A549 (cell line): ENCODE results near the gene ZNF469. TPM values are rescaled to one million over a fixed set of nuclear protein-coding genes. Genes with fewer than 3 reads are reported as not detected.

ENCODE experiments used
- ATAC-seq, 2 experiments: fragments of 200-7000 bp in 1 of 2; fragments of >200 bp in 1 of 2; cut with Nextera tagmentation in 1 of 2; cut with Tn5 transposase in 1 of 2; 3 replicates each; pipeline versions ENCODE4 v1.8.0 to v1.9.1; 2018 to 2020; ENCODE audit warnings: mild to moderate bottlenecking in 1 of 2, moderate library complexity in 1 of 2
- CTCF ChIA-PET: fragments of 300-600 bp; sonication (Branson Sonifier 250); formaldehyde crosslinking; extraction: SDS; loops from one replicate; lab custom pipeline; 2021; ENCODE audit warnings: antibody characterized with exemption, inconsistent platforms; lab: Yijun Ruan, JAX
- POLR2A ChIA-PET: fragments of 350-600 bp; formaldehyde crosslinking; extraction: SDS; loops from one replicate; lab custom pipeline; 2021; ENCODE audit warnings: antibody characterized with exemption, inconsistent platforms; lab: Yijun Ruan, JAX
- DNase-seq, 2 experiments: peaks; one replicate each; pipeline versions ENCODE4 v3.0.0 to v3.0.0-alpha.2; 2011 to 2016; ENCODE audit warnings: low read depth in 1 of 2, low spot score in 1 of 2
- FAIRE-seq: peaks from 2 replicates; lab custom pipeline; 2011; peaks lifted over from hg19 to GRCh38; lab: Jason Lieb, UNC
- H3K27ac ChIP-seq, 2 experiments: fragments of >200 bp; sonication (Bioruptor Twin); formaldehyde crosslinking; 3 replicates each; pipeline ENCODE4 v1.5.1; 2016 to 2017
- H3K4me1 ChIP-seq: fragments of >200 bp; sonication (Bioruptor Twin); formaldehyde crosslinking; 3 replicates; pipeline ENCODE4 v1.6.1; 2016
- H3K4me2 ChIP-seq: fragments of >200 bp; sonication (Bioruptor Twin); formaldehyde crosslinking; 3 replicates; pipeline ENCODE4 v1.6.1; 2016
- H3K4me3 ChIP-seq: fragments of >200 bp; sonication (Bioruptor Twin); formaldehyde crosslinking; 3 replicates; pipeline ENCODE4 v1.5.1; 2016
- H3K9me3 ChIP-seq: fragments of >200 bp; sonication (Bioruptor Twin); formaldehyde crosslinking; 3 replicates; pipeline ENCODE4 v1.6.1; 2016
- BHLHE40 ChIP-seq: IDR thresholded peaks from 2 replicates; pipeline ENCODE4 v1.6.1; 2012; ENCODE audit warnings: low read depth, low read length, inconsistent platforms
- CBX2 ChIP-seq: fragments of 200-600 bp; sonication (generic); IDR thresholded peaks from 2 replicates; pipeline ENCODE4 v1.6.1; 2016; ENCODE audit warnings: low read depth, mild to moderate bottlenecking, borderline replicate concordance
- CBX8 ChIP-seq: fragments of 200-600 bp; sonication (generic); IDR thresholded peaks from 2 replicates; pipeline ENCODE4 v1.6.1; 2016
- CHD2 ChIP-seq: fragments of 150-350 bp; IDR thresholded peaks from 2 replicates; pipeline ENCODE4 v1.6.1; 2014; ENCODE audit warnings: low read length; ENCODE audit not compliant: partially characterized antibody
- EP300 ChIP-seq, 2 experiments: fragments of >200 bp; sonication (Bioruptor Twin); formaldehyde crosslinking; IDR thresholded peaks; 2 replicates in 1 of 2; 3 replicates in 1 of 2; pipeline ENCODE4 v1.6.1; 2016 to 2017
- ESRRA ChIP-seq: fragments of 150-350 bp; IDR thresholded peaks from 2 replicates; pipeline ENCODE4 v1.6.1; 2014; ENCODE audit warnings: mild to moderate bottlenecking, low read length, borderline replicate concordance
- FOSB ChIP-seq: fragments of 250-450 bp; sonication (Bioruptor Pico); IDR thresholded peaks from 2 replicates; pipeline ENCODE4 v1.5.0; 2020; ENCODE audit warnings: mild to moderate bottlenecking, moderate library complexity
- FOSL2 ChIP-seq, 2 experiments: fragments of 450-650 bp in 1 of 2; fragments of >200 bp in 1 of 2; sonication (Bioruptor Twin) in 1 of 2; formaldehyde crosslinking; IDR thresholded peaks; 2 replicates each; pipeline versions ENCODE4 v1.5.0 to v1.6.1; 2016 to 2020; ENCODE audit warnings: mild to moderate bottlenecking in 1 of 2, moderate library complexity in 1 of 2
- GATA3 ChIP-seq: IDR thresholded peaks from 2 replicates; pipeline ENCODE4 v1.6.1; 2012; ENCODE audit warnings: borderline replicate concordance
- HES2 ChIP-seq: fragments of >200 bp; sonication (Bioruptor Twin); formaldehyde crosslinking; IDR thresholded peaks from 2 replicates; pipeline ENCODE4 v1.6.1; 2016
- HOXB5 ChIP-seq: fragments of 250-450 bp; sonication (Bioruptor Pico); IDR thresholded peaks from 2 replicates; pipeline ENCODE4 v1.5.0; 2020; ENCODE audit warnings: mild to moderate bottlenecking, moderate library complexity
- JUN ChIP-seq, 2 experiments: fragments of >200 bp; sonication (Bioruptor Twin); formaldehyde crosslinking; IDR thresholded peaks; 2 replicates in 1 of 2; 3 replicates in 1 of 2; pipeline ENCODE4 v1.6.1; 2016 to 2017
- KDM1A ChIP-seq: fragments of 200-600 bp; sonication (generic); IDR thresholded peaks from 2 replicates; pipeline ENCODE4 v1.6.1; 2016; ENCODE audit warnings: low read depth, mild to moderate bottlenecking
- KDM5A ChIP-seq: fragments of 200-600 bp; sonication (generic); IDR thresholded peaks from 2 replicates; pipeline ENCODE4 v1.6.1; 2016; ENCODE audit warnings: antibody characterized with exemption, mild to moderate bottlenecking
- NFE2L2 ChIP-seq: fragments of 150-350 bp; conservative IDR thresholded peaks from 2 replicates; pipeline ENCODE4 v1.6.1; 2014; ENCODE audit warnings: low read length
- PHF8 ChIP-seq: fragments of 200-600 bp; sonication (generic); IDR thresholded peaks from 2 replicates; pipeline ENCODE4 v1.6.1; 2016; ENCODE audit warnings: low read depth, mild to moderate bottlenecking, antibody characterized with exemption, moderate library complexity, borderline replicate concordance
- RAD21 ChIP-seq, 2 experiments: fragments of >200 bp in 1 of 2; sonication (Bioruptor Twin) in 1 of 2; formaldehyde crosslinking in 1 of 2; IDR thresholded peaks in 1 of 2; conservative IDR thresholded peaks in 1 of 2; 2 replicates in 1 of 2; 3 replicates in 1 of 2; pipeline ENCODE4 v1.6.1; 2012 to 2018; ENCODE audit warnings: inconsistent platforms in 1 of 2
- RNF2 ChIP-seq: fragments of 200-600 bp; sonication (generic); IDR thresholded peaks from 2 replicates; pipeline ENCODE4 v1.6.1; 2016; ENCODE audit warnings: low read depth, mild to moderate bottlenecking, antibody characterized with exemption, moderate library complexity, borderline replicate concordance
- SREBF2 ChIP-seq: fragments of 450-650 bp; IDR thresholded peaks from 2 replicates; pipeline ENCODE4 v1.6.1; 2014; ENCODE audit warnings: mild to moderate bottlenecking, moderate library complexity
- TFCP2L1 ChIP-seq: fragments of 250-450 bp; sonication (Bioruptor Pico); IDR thresholded peaks from 2 replicates; pipeline ENCODE4 v1.5.0; 2021; ENCODE audit warnings: mild to moderate bottlenecking
- WGBS: methylation state at CpG from one replicate; pipeline ENCODE4 v1.1.6; 2017; ENCODE audit errors: missing lambda C conversion rate; 5-methylcytosine and 5-hydroxymethylcytosine counted together
- polyA plus RNA-seq, 4 experiments: library from polyadenylated mRNA; depleted of rRNA in 3 of 4; stranded (reverse); fragments of >200 nt; fragmentation: RNase III in 1 of 4; extraction: RNeasy Plus Mini Kit Qiagen cat#74134 plus additional on column Dnase treatment in 1 of 4; gene quantifications; 2 replicates in 3 of 4; 3 replicates in 1 of 4; pipeline ENCODE4 v1.2.3, GENCODE V29; 2011 to 2017
- TF ChIP-seq, protein P1 (sequence below): fragments of 450-650 bp; IDR thresholded peaks from 2 replicates; pipeline ENCODE4 v1.6.1; 2014; ENCODE audit warnings: antibody characterized with exemption
- TF ChIP-seq, protein P2 (sequence below): IDR thresholded peaks from 2 replicates; pipeline ENCODE4 v1.6.1; 2012
- TF ChIP-seq, protein P3 (sequence below): IDR thresholded peaks from 2 replicates; pipeline ENCODE4 v1.6.1; 2012
- TF ChIP-seq, protein P4 (sequence below): IDR thresholded peaks from 2 replicates; pipeline ENCODE4 v1.6.1; 2012; ENCODE audit warnings: low read depth, borderline replicate concordance

ZNF469 gene
- polyA plus RNA-seq, 2 of the 4 experiments (the other 2 are of a cell fraction): 0.47 to 4.4 TPM

DNA sequence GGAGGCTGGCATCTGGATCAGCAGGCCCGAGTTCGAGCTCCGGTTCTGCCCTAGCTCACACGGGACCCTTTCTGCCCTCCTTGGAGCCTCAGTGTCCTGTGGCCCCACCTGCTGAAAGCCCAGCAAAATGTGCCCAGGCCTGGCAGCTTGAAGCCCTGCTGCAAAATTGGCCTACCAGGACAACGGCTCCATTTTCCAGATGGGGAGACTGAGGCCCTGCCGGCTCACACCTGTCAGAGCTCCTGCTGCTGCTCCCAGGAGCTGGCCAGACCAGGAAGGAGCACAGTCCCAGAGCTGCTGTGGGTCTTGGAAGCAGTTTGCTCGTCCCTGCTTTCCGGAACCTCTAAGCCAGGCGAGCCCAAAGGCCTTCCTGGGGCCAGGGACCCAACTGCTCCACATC, 17.4 kb downstream of the ZNF469 start:
- no peak overlapping the region for H3K4me2 ChIP-seq
- ATAC-seq (no peak), DNase-seq (no peak), FAIRE-seq (no peak)
- H3K9me3 ChIP-seq: no peaks in the 10 kb centered on the region
- no peak overlapping the region for H3K4me3 ChIP-seq
- 96% methylated on average over 8 of the region's 9 CpGs for WGBS
- POLR2A ChIA-PET: no interaction called here
- TF ChIP-seq RNF2 (no peak), SREBF2 (no peak), CHD2 (no peak)
- TF ChIP-seq, protein P1, sequence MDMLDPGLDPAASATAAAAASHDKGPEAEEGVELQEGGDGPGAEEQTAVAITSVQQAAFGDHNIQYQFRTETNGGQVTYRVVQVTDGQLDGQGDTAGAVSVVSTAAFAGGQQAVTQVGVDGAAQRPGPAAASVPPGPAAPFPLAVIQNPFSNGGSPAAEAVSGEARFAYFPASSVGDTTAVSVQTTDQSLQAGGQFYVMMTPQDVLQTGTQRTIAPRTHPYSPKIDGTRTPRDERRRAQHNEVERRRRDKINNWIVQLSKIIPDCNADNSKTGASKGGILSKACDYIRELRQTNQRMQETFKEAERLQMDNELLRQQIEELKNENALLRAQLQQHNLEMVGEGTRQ: no peak
- no peak overlapping the region for H3K27ac ChIP-seq
- CTCF ChIA-PET: no interaction called here
- H3K4me1 ChIP-seq: peaks cover 5% of the 10 kb centered on the region; the same call in 1 of the 3 replicates

- no peaks in the 10 kb centered on the region for H3K9me3 ChIP-seq
- ATAC-seq (no peak), DNase-seq (no peak)
- 74% methylated on average over 3 of the region's 3 CpGs for WGBS
- CTCF ChIA-PET: no interaction called here
- H3K4me2 ChIP-seq: no peak overlapping the region
- TF ChIP-seq CBX8 (no peak), KDM1A (no peak), SREBF2 (no peak), BHLHE40 (no peak), EP300 (IDR thresholded peaks at IDR 0.05) (no peak), RAD21 (conservative IDR thresholded peaks at IDR 0.05 in 1 of 2, IDR thresholded peaks at IDR 0.05 in 1 of 2) (no peak), ESRRA (no peak), NFE2L2 (no peak), CHD2 (no peak), HES2 (no peak)
- TF ChIP-seq, protein P2, sequence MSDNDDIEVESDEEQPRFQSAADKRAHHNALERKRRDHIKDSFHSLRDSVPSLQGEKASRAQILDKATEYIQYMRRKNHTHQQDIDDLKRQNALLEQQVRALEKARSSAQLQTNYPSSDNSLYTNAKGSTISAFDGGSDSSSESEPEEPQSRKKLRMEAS: no peak
- TF ChIP-seq, protein P1: no peak
- TF ChIP-seq, protein P3, sequence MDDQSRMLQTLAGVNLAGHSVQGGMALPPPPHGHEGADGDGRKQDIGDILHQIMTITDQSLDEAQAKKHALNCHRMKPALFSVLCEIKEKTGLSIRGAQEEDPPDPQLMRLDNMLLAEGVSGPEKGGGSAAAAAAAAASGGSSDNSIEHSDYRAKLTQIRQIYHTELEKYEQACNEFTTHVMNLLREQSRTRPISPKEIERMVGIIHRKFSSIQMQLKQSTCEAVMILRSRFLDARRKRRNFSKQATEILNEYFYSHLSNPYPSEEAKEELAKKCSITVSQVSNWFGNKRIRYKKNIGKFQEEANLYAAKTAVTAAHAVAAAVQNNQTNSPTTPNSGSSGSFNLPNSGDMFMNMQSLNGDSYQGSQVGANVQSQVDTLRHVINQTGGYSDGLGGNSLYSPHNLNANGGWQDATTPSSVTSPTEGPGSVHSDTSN: no peak
- TF ChIP-seq, all 56 proteins: peak for 0
- POLR2A ChIA-PET: no interaction called here
- FAIRE-seq: no peak
- Histone ChIP-seq H3K4me1 (peaks cover 5% of the 10 kb centered on the region; the same call in 1 of the 3 replicates), H3K4me3 (no peak overlapping the region), H3K27ac (no peak overlapping the region)
These were observed 19.0 kb downstream of the ZNF469 start for GRCh38 chr16:88401604-88402246.

DNA sequence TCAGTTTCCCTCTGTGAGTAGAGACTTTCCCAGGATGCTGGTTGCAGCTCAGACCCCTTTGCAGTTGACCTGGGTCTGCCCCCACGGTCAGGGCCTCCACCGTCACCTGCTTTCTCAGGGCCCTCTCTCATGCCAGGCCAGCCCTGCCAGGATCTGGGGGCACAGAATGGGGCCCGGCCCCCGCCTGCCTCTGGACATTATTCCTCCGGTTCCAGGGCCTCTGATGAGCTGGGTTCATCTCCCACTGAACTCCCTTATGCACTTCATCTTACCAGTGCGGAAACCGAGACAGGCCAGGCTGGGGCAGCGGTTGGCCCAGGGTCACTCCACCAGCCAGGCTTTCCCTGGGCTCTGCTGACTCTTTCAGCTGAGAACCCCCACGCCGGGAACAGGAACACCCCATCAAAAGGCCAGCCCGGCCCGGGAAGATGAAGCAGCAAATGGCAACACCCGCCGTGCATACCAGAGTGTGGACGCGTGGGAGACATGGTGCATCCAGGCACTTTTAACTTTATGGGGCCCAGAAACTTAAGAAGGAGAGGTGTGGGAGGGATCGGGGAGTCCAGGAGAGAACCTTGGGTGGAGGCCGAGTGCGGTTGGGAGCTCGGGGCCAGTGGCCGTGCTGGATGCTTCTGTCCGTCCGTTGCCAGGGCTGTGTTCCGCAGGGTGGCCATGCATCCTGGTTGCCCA, 19.9 kb downstream of the ZNF469 start:
- Histone ChIP-seq H3K4me2 (no peak overlapping the region), H3K9me3 (no peaks in the 10 kb centered on the region), H3K27ac (no peak overlapping the region; a peak in 1 of 6 replicates), H3K4me3 (no peak overlapping the region), H3K4me1 (peaks cover 5% of the 10 kb centered on the region; the same call in 1 of the 3 replicates)
- POLR2A ChIA-PET: no interaction called here
- TF ChIP-seq CBX2 (no peak), FOSL2 (IDR thresholded peaks at IDR 0.05) (no peak), FOSL2 (CRISPR knock-in tag; IDR thresholded peaks at IDR 0.05) (no peak), GATA3 (no peak), CBX8 (no peak), EP300 (IDR thresholded peaks at IDR 0.05) (no peak), KDM5A (no peak), BHLHE40 (no peak), PHF8 (no peak), HOXB5 (CRISPR knock-in tag) (no peak), TFCP2L1 (CRISPR knock-in tag) (no peak), FOSB (no peak), JUN (IDR thresholded peaks at IDR 0.05) (no peak)
- TF ChIP-seq, protein P3: no peak
- TF ChIP-seq, protein P4, sequence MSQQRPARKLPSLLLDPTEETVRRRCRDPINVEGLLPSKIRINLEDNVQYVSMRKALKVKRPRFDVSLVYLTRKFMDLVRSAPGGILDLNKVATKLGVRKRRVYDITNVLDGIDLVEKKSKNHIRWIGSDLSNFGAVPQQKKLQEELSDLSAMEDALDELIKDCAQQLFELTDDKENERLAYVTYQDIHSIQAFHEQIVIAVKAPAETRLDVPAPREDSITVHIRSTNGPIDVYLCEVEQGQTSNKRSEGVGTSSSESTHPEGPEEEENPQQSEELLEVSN: no peak
- DNase-seq (no peak), ATAC-seq (peak in 1 of 2 experiments; percentile 10; a peak in 2 of 6 replicates), FAIRE-seq (no peak)
- CTCF ChIA-PET: interaction anchor here (0.8 to 1.5 kb wide), 2 partner anchors 9 to 35 kb away, joined by 3 read pairs; no protein-coding TSS in a partner anchor
- WGBS: 87% methylated on average over 23 of the region's 24 CpGs
